Spleen (tissue), 11 donors: ENCODE measurements around the gene PALLD. TPM values are rescaled to one million over a fixed set of nuclear protein-coding genes. Genes with fewer than 3 reads are reported as not detected.

Experiments
- DNase-seq: peaks from one replicate; pipeline ENCODE4 v3.0.0-alpha.2; 2020
- H3K27ac ChIP-seq, 8 donors: fragments of 200-600 bp; sonication (generic) in 7 of 8; 1 replicate in 4 of 8; 2 replicates in 4 of 8; pipeline versions ENCODE4 v1.5.0 to v1.8.0; 2016 to 2021; ENCODE audit warnings: inconsistent platforms in 4 of 8, mild to moderate bottlenecking in 4 of 8, moderate library complexity in 1 of 8
- H3K27me3 ChIP-seq, 7 donors: fragments of 200-600 bp; sonication (generic) in 6 of 7; replicated peaks in 1 of 7; 1 replicate in 4 of 7; 2 replicates in 3 of 7; pipeline versions ENCODE4 v1.5.0 to v1.8.0; 2016 to 2021; ENCODE audit warnings: inconsistent platforms in 3 of 7, mild to moderate bottlenecking in 1 of 7
- H3K36me3 ChIP-seq, 6 donors: fragments of 200-600 bp; sonication (generic) in 5 of 6; 1 replicate in 4 of 6; 2 replicates in 2 of 6; pipeline versions ENCODE4 v1.5.0 to v1.8.0; 2016 to 2021; ENCODE audit warnings: inconsistent platforms in 2 of 6
- H3K4me1 ChIP-seq, 6 donors: fragments of 200-600 bp; sonication (generic) in 5 of 6; 1 replicate in 3 of 6; 2 replicates in 3 of 6; pipeline versions ENCODE4 v1.5.0 to v1.8.0; 2016 to 2021; ENCODE audit warnings: inconsistent platforms in 3 of 6
- H3K4me3 ChIP-seq, 8 donors: fragments of 200-600 bp; sonication (generic) in 7 of 8; 1 replicate in 4 of 8; 2 replicates in 4 of 8; pipeline versions ENCODE4 v1.5.0 to v1.8.0; 2016 to 2021; ENCODE audit warnings: inconsistent platforms in 4 of 8, mild to moderate bottlenecking in 4 of 8, moderate library complexity in 2 of 8
- H3K9me3 ChIP-seq, 8 donors: fragments of 200-600 bp; sonication (generic) in 7 of 8; 1 replicate in 4 of 8; 2 replicates in 4 of 8; pipeline versions ENCODE4 v1.5.0 to v1.8.0; 2016 to 2021; ENCODE audit warnings: inconsistent platforms in 4 of 8
- CTCF ChIP-seq, 11 experiments: fragments of 200-600 bp in 7 of 11; fragments of 450-650 bp in 4 of 11; sonication (generic) in 4 of 11; IDR thresholded peaks in 8 of 11; conservative IDR thresholded peaks in 3 of 11; 1 replicate in 7 of 11; 2 replicates in 4 of 11; pipeline versions ENCODE4 v1.4.0 to v1.8.0; 2016 to 2021; ENCODE audit warnings: antibody characterized with exemption in 11 of 11, inconsistent platforms in 4 of 11, mild to moderate bottlenecking in 1 of 11
- POLR2A ChIP-seq, 3 donors: fragments of 450-650 bp; IDR thresholded peaks; one replicate each; pipeline ENCODE4 v1.5.1; 2017; ENCODE audit warnings: antibody characterized with exemption in 3 of 3, mild to moderate bottlenecking in 1 of 3
- POLR2AphosphoS5 ChIP-seq, 3 donors: sonication (generic); formaldehyde crosslinking; IDR thresholded peaks; one replicate each; pipeline ENCODE4 v1.5.1; 2017; ENCODE audit warnings: antibody characterized with exemption in 3 of 3
- WGBS, 5 donors: extraction: QIAGEN DNeasy Blood & Tissue Kit in 3 of 5; methylation state at CpG; one replicate each; pipeline versions ENCODE4 v1.1.5 to v1.1.7; 2013 to 2018; 5-methylcytosine and 5-hydroxymethylcytosine counted together
- intact Hi-C: fragments of 100-400 bp; cut with DNase I; formaldehyde crosslinking; loops from one replicate; pipeline ENCODE4 v1.15.0; 2023; ENCODE audit warnings: low total_unique reads
- polyA plus RNA-seq, 3 donors: library from polyadenylated mRNA; stranded (reverse); fragments of 200-250 nt; gene quantifications; one replicate each; pipeline ENCODE4 v1.2.1, GENCODE V29; 2013
- total RNA-seq, 7 donors: library from RNA; depleted of rRNA in 3 of 7; stranded (reverse); fragments of >200 nt in 3 of 7; fragmentation: NEBNext Ultra II Directional in 4 of 7; extraction: Animal tissue kit (Norgen Biotek cat#: 25700) in 4 of 7; gene quantifications; one replicate each; pipeline versions ENCODE4 v1.1.0 to v1.2.1, GENCODE V29; 2016 to 2021
- donor health status: healthy with polysubstance abuse.
- donor health status: DM: no; HTN: no; CAD: no; lungs with moderate emphysema.
- donor health status: DM: no; HTN: no; CAD: no.
- donor health status: Bipolar disorder and iron deficiency.
- donor health status: healthy.
- donor health status: DM: no; HTN: no; CAD: no.
- donor health status: DM: yes; HTN: yes; CAD: no.

PALLD gene
- total and polyA plus RNA-seq, 10 donors, result 24.3 to 228 (median 142) TPM

GRCh38 chr4:168678751-168679366 lies 182.0 kb downstream of the PALLD start:
- intact Hi-C loops, result no loop called here
- Histone ChIP-seq H3K4me3 (no peak overlapping the region), H3K9me3 (no peaks in the 10 kb centered on the region), H3K27me3 (no peaks in the 10 kb centered on the region), H3K36me3 (no peaks in the 10 kb centered on the region), H3K27ac (no peak overlapping the region), H3K4me1 (no peaks in the 10 kb centered on the region)
- WGBS, 5 donors, result 90 to 96% (median 93%) methylated on average over 8 of the region's 8 CpGs
- no peak for DNase-seq
- TF ChIP-seq CTCF (IDR thresholded peaks at IDR 0.05 in 8 of 11, conservative IDR thresholded peaks at IDR 0.05 in 3 of 11) (no peak), POLR2AphosphoS5 (IDR thresholded peaks at IDR 0.05) (no peak), POLR2A (IDR thresholded peaks at IDR 0.05) (no peak)

GRCh38 chr4:168679397-168679796 lies 182.5 kb downstream of the PALLD start:
- Histone ChIP-seq H3K4me1 (no peaks in the 10 kb centered on the region), H3K36me3 (no peaks in the 10 kb centered on the region), H3K9me3 (no peaks in the 10 kb centered on the region), H3K27ac (no peak overlapping the region), H3K4me3 (no peak overlapping the region), H3K27me3 (no peaks in the 10 kb centered on the region)
- TF ChIP-seq POLR2AphosphoS5 (IDR thresholded peaks at IDR 0.05), result no peak
- no peak for TF ChIP-seq POLR2A (IDR thresholded peaks at IDR 0.05)
- no peak for TF ChIP-seq CTCF (IDR thresholded peaks at IDR 0.05 in 8 of 11, conservative IDR thresholded peaks at IDR 0.05 in 3 of 11)
- WGBS, 5 donors, result 86 to 96% (median 92%) methylated on average over 3 of the region's 3 CpGs
- intact Hi-C loops, result no loop called here
- DNase-seq, result no peak

GRCh38 chr4:168679819-168680218 lies 183.0 kb downstream of the PALLD start:
- WGBS, 5 donors, result 92 to 96% (median 95%) methylated on average over 4 of the region's 4 CpGs
- Histone ChIP-seq H3K9me3 (no peaks in the 10 kb centered on the region), H3K27me3 (no peaks in the 10 kb centered on the region), H3K27ac (no peak overlapping the region), H3K4me1 (no peaks in the 10 kb centered on the region), H3K36me3 (no peaks in the 10 kb centered on the region), H3K4me3 (no peak overlapping the region)
- no peak for DNase-seq
- TF ChIP-seq CTCF (IDR thresholded peaks at IDR 0.05 in 8 of 11, conservative IDR thresholded peaks at IDR 0.05 in 3 of 11) (no peak), POLR2A (IDR thresholded peaks at IDR 0.05) (no peak), POLR2AphosphoS5 (IDR thresholded peaks at IDR 0.05) (no peak)
- intact Hi-C loops, result no loop called here

GRCh38 chr4:168682898-168683500 lies 186.1 kb downstream of the PALLD start:
- Histone ChIP-seq H3K27me3 (no peaks in the 10 kb centered on the region), H3K27ac (no peak overlapping the region), H3K4me1 (no peaks in the 10 kb centered on the region), H3K9me3 (no peaks in the 10 kb centered on the region), H3K4me3 (no peak overlapping the region), H3K36me3 (no peaks in the 10 kb centered on the region)
- intact Hi-C loops, result no loop called here
- WGBS, 5 donors, result 72 to 88% (median 80%) methylated on average over 3 of the region's 3 CpGs
- no peak for TF ChIP-seq POLR2A (IDR thresholded peaks at IDR 0.05)
- no peak for TF ChIP-seq CTCF (IDR thresholded peaks at IDR 0.05 in 8 of 11, conservative IDR thresholded peaks at IDR 0.05 in 3 of 11)
- TF ChIP-seq POLR2AphosphoS5 (IDR thresholded peaks at IDR 0.05), result no peak
- DNase-seq, result no peak
